Bronchial epithelial cell (primary cell): Measurements from ENCODE around the gene PCSK7. TPM values are rescaled to one million over a fixed set of nuclear protein-coding genes. Genes with fewer than 3 reads are reported as not detected.

Experiments used
- DNase-seq: peaks from one replicate; pipeline ENCODE4 v3.0.0-alpha.2; 2010; ENCODE audit warnings: low read depth
- FAIRE-seq: peaks from 2 replicates; lab custom pipeline; 2011; peaks lifted over from hg19 to GRCh38; lab: Jason Lieb, UNC
- H3K27me3 ChIP-seq: 2 replicates; pipeline ENCODE4 v1.5.1; 2011; ENCODE audit warnings: low read length; ENCODE audit not compliant: control insufficient read depth, insufficient read depth
- H3K36me3 ChIP-seq: 2 replicates; pipeline ENCODE4 v1.5.1; 2011; ENCODE audit warnings: low read length; ENCODE audit not compliant: control insufficient read depth, insufficient read depth
- H3K4me3 ChIP-seq: 2 replicates; pipeline ENCODE4 v1.5.1; 2011; ENCODE audit warnings: mild to moderate bottlenecking, low read depth, low read length, control low read depth
- CTCF ChIP-seq: IDR thresholded peaks from 2 replicates; pipeline ENCODE4 v1.5.1; 2011; ENCODE audit warnings: mild to moderate bottlenecking, moderate library complexity, low read length, control low read depth, inconsistent platforms; ENCODE audit not compliant: insufficient read depth, severe bottlenecking
- total RNA-seq: library from RNA; depleted of rRNA; stranded (reverse); fragments of >200 nt; gene quantifications from 2 replicates; pipeline ENCODE4 v1.2.1, GENCODE V29; 2014

PCSK7 gene
- total RNA-seq, 1 donor from 2014 or later: 27.9 TPM

- Histone ChIP-seq H3K4me3 (no peak overlapping the region), H3K36me3 (peaks cover 1% of the 10 kb centered on the region), H3K27me3 (no peaks in the 10 kb centered on the region)
- peak; percentile 66 for TF ChIP-seq CTCF
- DNase-seq: peak; percentile 12
- FAIRE-seq: no peak
Observed at GRCh38 chr11:117197516-117198456, 34.1 kb downstream of the PCSK7 start.

- DNase-seq (no peak), FAIRE-seq (no peak)
- Histone ChIP-seq H3K27me3 (no peaks in the 10 kb centered on the region), H3K4me3 (no peak overlapping the region), H3K36me3 (peaks cover 1% of the 10 kb centered on the region)
- no peak for TF ChIP-seq CTCF
Observed at GRCh38 chr11:117197006-117197405, 34.9 kb downstream of the PCSK7 start.

- Histone ChIP-seq H3K4me3 (no peak overlapping the region), H3K36me3 (peaks cover 3% of the 10 kb centered on the region), H3K27me3 (no peaks in the 10 kb centered on the region)
- no peak for TF ChIP-seq CTCF
- FAIRE-seq (no peak), DNase-seq (no peak)
Observed at GRCh38 chr11:117195761-117196160, 36.1 kb downstream of the PCSK7 start.

GRCh38 chr11:117195258-117195657 is 36.6 kb downstream of the PCSK7 start:
- no peak for FAIRE-seq
- TF ChIP-seq CTCF: no peak
- H3K36me3 ChIP-seq: peaks cover 5% of the 10 kb centered on the region
- no peak overlapping the region for H3K4me3 ChIP-seq
- H3K27me3 ChIP-seq: no peaks in the 10 kb centered on the region
- DNase-seq: no peak

GRCh38 chr11:117194267-117194666 is 37.6 kb downstream of the PCSK7 start:
- no peak for TF ChIP-seq CTCF
- peaks cover 14% of the 10 kb centered on the region for H3K36me3 ChIP-seq
- FAIRE-seq (no peak), DNase-seq (no peak)
- no peak overlapping the region for H3K4me3 ChIP-seq
- no peaks in the 10 kb centered on the region for H3K27me3 ChIP-seq
